Measurements from ENCODE around the gene PTCD2. TPM values are rescaled to one million over a fixed set of nuclear protein-coding genes. Genes with fewer than 3 reads are reported as not detected.
A peak's percentile ranks its signal among the peaks of the same experiment; 100 is the strongest.

PTCD2 gene, protein sequence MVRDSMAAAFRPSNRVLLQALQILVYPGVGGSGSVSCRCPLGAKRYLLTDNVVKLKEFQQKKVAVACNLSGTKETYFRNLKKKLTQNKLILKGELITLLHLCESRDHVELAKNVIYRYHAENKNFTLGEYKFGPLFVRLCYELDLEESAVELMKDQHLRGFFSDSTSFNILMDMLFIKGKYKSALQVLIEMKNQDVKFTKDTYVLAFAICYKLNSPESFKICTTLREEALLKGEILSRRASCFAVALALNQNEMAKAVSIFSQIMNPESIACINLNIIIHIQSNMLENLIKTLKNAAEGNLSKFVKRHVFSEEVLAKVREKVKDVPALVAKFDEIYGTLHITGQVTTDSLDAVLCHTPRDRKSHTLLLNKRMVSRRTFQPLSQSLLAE
- 16.4 and 27.6 TPM in 2 replicates for total RNA-seq (2014; rRNA removed; shearing (Covaris generic); ENCODE audit: low replicate concordance)

DNA sequence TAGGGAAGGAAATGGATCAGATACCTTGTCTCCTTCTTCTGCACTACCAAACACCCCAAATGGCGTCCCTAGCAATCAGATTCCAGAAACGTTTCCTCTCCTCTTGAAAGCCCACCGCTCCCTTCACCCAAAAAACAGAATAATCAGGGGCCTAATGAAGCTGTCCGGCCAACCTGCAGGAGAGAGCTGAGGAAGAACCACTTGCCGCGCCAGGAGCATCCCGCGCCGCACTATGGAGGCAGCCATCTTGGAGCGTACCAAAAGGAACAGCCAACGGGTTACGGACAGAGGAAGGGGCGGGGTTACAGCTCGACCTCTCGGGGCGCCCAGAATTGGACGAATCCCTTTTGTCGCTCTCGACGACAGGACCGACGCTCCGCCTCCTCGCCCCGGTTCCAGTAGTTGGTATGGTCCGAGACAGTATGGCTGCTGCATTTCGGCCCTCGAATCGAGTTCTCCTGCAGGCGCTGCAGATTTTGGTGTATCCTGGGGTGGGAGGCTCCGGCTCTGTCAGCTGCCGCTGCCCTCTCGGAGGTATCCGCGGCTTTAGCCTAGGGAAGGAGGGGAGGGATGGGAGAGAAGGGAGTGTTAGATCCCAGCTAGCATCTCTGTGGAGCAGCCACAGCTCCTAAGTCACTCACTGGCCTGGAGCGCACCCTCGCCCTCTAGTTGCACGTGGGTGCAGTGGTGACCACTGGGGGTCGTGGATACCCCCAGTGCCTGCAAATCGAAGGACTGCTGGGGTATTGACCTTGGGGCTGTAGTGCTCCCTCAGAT, at the start of gene PTCD2, which contains the start of gene MRPS27:
Gene PTCD2, plus strand, starts transcription at position 398 of the 777 bp plus-strand sequence. Its CDS starts 10 bp downstream, at position 408.
Gene MRPS27, minus strand, starts transcription at position 265 of the 777 bp plus-strand sequence. Its CDS starts 19 bp downstream, at position 246.
- no peaks in the 10 kb centered on the region for H3K27me3 ChIP-seq
- peaks cover 37% of the 10 kb centered on the region for H3K36me3 ChIP-seq
- H3K9me3 ChIP-seq: no peaks in the 10 kb centered on the region
- peak within 1 kb of the TSS; percentile 93 for H3K4me3 ChIP-seq
- DNase-seq: peak; percentile 98

DNA sequence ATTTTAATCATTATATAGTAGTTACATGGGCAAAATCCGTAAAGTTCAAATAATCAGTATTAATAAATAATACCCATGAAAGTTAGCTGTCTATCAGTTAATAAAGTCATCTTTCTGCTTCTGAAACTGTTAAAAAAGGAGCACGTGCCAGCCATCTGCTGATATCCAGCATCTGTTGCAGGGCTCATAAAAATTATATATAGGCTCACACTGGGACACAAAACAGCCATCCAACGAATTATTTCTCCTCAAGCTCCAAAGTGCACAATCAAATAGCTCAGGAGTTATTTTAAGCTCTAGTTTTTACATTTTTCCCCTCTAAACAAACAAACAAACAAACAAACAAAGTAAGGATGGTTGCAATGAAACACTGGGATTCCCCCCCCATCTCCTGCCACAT, 48.5 kb upstream of the PTCD2 start:
- H3K36me3 ChIP-seq: peaks cover 48% of the 10 kb centered on the region
- no peaks in the 10 kb centered on the region for H3K27me3 ChIP-seq
- DNase-seq: no peak
- H3K4me3 ChIP-seq: no peak overlapping the region
- no peaks in the 10 kb centered on the region for H3K9me3 ChIP-seq

DNA sequence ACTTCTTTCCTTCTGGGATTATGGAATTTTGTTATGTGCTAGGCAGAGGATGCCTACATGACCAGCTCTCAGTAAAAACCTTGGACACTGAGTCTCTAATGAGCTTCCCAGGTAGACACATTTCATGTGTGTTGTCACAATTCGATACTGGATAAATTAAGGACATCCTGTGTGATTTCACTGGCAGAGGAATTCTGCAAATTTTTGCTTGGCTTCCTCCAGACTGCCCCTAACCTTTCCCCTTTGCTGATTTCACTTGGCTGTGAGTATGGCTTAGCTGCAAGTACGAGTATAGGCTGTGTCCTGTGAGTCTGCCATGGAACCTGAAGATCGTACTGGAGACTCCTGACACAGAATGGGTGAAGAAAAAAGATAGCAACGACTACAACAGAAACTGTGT, 47.8 kb upstream of the PTCD2 start:
- Histone ChIP-seq H3K27me3 (no peaks in the 10 kb centered on the region), H3K4me3 (no peak overlapping the region), H3K9me3 (no peaks in the 10 kb centered on the region), H3K36me3 (peaks cover 51% of the 10 kb centered on the region)
- DNase-seq: no peak

- Histone ChIP-seq H3K9me3 (no peaks in the 10 kb centered on the region), H3K27me3 (no peaks in the 10 kb centered on the region), H3K36me3 (peaks cover 61% of the 10 kb centered on the region), H3K4me3 (no peak overlapping the region)
- DNase-seq: no peak
Measured at GRCh38 chr5:72273547-72273946, 46.6 kb upstream of the PTCD2 start.

- no peaks in the 10 kb centered on the region; the same call in 1 of the 2 replicates for H3K27me3 ChIP-seq
- H3K9me3 ChIP-seq: no peaks in the 10 kb centered on the region
- no peak for DNase-seq
- peaks cover 78% of the 10 kb centered on the region for H3K36me3 ChIP-seq
- no peak overlapping the region for H3K4me3 ChIP-seq
Measured at GRCh38 chr5:72276219-72276752, 43.9 kb upstream of the PTCD2 start.

- no peaks in the 10 kb centered on the region; the same call in 1 of the 2 replicates for H3K27me3 ChIP-seq
- H3K36me3 ChIP-seq: peaks cover 72% of the 10 kb centered on the region
- no peak overlapping the region for H3K4me3 ChIP-seq
- DNase-seq: peak; percentile 21
- no peaks in the 10 kb centered on the region for H3K9me3 ChIP-seq
Measured at GRCh38 chr5:72280581-72281069, 39.5 kb upstream of the PTCD2 start.

DNA sequence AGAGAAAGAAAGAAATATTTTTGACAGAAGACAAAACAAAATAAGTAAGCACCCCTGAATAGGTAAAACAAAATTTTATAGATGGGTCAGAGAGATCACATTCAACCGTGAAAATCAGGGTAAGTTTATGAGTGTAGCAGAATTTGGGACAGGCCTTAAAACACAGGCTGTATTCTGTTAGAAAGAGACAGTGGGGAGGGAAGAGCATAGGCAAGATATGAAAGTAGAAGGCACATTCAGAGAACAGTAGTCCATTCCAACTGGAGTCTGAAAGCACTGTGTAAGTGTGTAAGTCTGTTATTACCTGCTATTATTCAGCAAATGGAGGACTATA, 38.8 kb upstream of the PTCD2 start:
- peaks cover 71% of the 10 kb centered on the region for H3K36me3 ChIP-seq
- H3K27me3 ChIP-seq: no peaks in the 10 kb centered on the region; the same call in 1 of the 2 replicates
- H3K9me3 ChIP-seq: no peaks in the 10 kb centered on the region
- no peak overlapping the region for H3K4me3 ChIP-seq
- no peak for DNase-seq

GRCh38 chr5:72281764-72282499, 38.2 kb upstream of the PTCD2 start:
- Histone ChIP-seq H3K9me3 (no peaks in the 10 kb centered on the region), H3K36me3 (peaks cover 73% of the 10 kb centered on the region), H3K4me3 (no peak overlapping the region), H3K27me3 (no peaks in the 10 kb centered on the region; the same call in 1 of the 2 replicates)
- DNase-seq: no peak

- H3K9me3 ChIP-seq: no peaks in the 10 kb centered on the region
- H3K4me3 ChIP-seq: no peak overlapping the region
- no peaks in the 10 kb centered on the region; the same call in 1 of the 2 replicates for H3K27me3 ChIP-seq
- no peak for DNase-seq
- peaks cover 71% of the 10 kb centered on the region for H3K36me3 ChIP-seq
Measured at GRCh38 chr5:72282878-72283277, 37.3 kb upstream of the PTCD2 start.

- Histone ChIP-seq H3K36me3 (peaks cover 70% of the 10 kb centered on the region), H3K9me3 (no peaks in the 10 kb centered on the region), H3K4me3 (no peak overlapping the region), H3K27me3 (no peaks in the 10 kb centered on the region; the same call in 1 of the 2 replicates)
- no peak for DNase-seq
Measured at GRCh38 chr5:72283358-72283757, 36.8 kb upstream of the PTCD2 start.

GRCh38 chr5:72284559-72285423, 35.4 kb upstream of the PTCD2 start:
- Histone ChIP-seq H3K27me3 (no peaks in the 10 kb centered on the region; the same call in 1 of the 2 replicates), H3K9me3 (no peaks in the 10 kb centered on the region), H3K4me3 (no peak overlapping the region), H3K36me3 (peaks cover 67% of the 10 kb centered on the region)
- DNase-seq: no peak

- Histone ChIP-seq H3K9me3 (no peaks in the 10 kb centered on the region), H3K27me3 (no peaks in the 10 kb centered on the region; the same call in 1 of the 2 replicates), H3K36me3 (peaks cover 68% of the 10 kb centered on the region), H3K4me3 (no peak overlapping the region)
- no peak for DNase-seq
Measured at GRCh38 chr5:72285424-72285821, 34.8 kb upstream of the PTCD2 start.

GRCh38 chr5:72286798-72287197, 33.4 kb upstream of the PTCD2 start:
- Histone ChIP-seq H3K4me3 (no peak overlapping the region), H3K36me3 (peaks cover 68% of the 10 kb centered on the region), H3K9me3 (no peaks in the 10 kb centered on the region), H3K27me3 (no peaks in the 10 kb centered on the region)
- no peak for DNase-seq

- H3K4me3 ChIP-seq: no peak overlapping the region
- H3K9me3 ChIP-seq: no peaks in the 10 kb centered on the region
- no peaks in the 10 kb centered on the region for H3K27me3 ChIP-seq
- DNase-seq: no peak
- peaks cover 73% of the 10 kb centered on the region for H3K36me3 ChIP-seq
Measured at GRCh38 chr5:72288924-72289323, 31.2 kb upstream of the PTCD2 start.

- DNase-seq: no peak
- Histone ChIP-seq H3K9me3 (no peaks in the 10 kb centered on the region), H3K4me3 (no peak overlapping the region), H3K36me3 (peaks cover 76% of the 10 kb centered on the region), H3K27me3 (no peaks in the 10 kb centered on the region)
Measured at GRCh38 chr5:72290356-72291133, 29.6 kb upstream of the PTCD2 start.

Measured in MG63 (cell line).